Measurements from ENCODE around the gene SACS.

DNA sequence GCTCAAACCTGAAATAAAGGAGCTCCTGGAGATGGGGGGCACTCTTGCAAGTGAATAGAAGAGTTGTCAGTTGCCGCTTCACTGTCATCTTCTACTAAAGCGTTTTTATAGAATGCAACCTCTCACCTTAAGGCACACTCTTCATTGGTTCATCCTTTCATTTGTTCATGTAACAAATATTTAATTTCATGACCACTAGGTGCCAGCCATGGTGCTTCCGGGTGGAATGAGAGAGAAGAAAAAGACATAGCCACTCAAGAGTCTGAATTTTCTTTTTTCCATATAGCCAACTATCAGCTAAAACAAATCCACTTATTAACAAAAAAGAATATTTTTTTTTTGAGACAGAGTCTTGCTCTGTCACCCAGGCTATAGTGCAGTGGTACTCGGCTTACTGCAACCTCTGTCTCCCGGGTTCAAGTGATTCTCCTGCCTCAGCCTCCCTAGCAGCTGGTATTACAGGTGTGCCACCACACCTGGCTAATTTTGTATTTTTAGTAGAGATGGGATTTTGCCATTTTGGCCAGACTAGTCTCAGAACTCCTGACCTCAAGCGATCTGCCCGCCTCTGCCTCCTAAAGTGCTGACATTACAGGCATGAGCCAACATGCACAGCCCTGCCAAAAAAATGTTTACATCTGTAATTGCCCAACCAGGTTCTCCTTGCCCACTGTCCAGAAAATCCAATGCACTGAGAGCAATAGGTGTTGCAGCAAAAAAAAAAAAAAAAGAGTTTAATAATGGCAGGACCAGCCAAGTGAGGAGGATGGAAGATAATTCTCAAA lies 22.1 kb upstream of the SACS start:
- TF ChIP-seq EZH2 (IDR thresholded peaks at IDR 0.05): no peak
- no peak for TF ChIP-seq EZH2phosphoT487 (IDR thresholded peaks at IDR 0.05; ENCODE audit: borderline replicate concordance)
- TF ChIP-seq, protein P1, sequence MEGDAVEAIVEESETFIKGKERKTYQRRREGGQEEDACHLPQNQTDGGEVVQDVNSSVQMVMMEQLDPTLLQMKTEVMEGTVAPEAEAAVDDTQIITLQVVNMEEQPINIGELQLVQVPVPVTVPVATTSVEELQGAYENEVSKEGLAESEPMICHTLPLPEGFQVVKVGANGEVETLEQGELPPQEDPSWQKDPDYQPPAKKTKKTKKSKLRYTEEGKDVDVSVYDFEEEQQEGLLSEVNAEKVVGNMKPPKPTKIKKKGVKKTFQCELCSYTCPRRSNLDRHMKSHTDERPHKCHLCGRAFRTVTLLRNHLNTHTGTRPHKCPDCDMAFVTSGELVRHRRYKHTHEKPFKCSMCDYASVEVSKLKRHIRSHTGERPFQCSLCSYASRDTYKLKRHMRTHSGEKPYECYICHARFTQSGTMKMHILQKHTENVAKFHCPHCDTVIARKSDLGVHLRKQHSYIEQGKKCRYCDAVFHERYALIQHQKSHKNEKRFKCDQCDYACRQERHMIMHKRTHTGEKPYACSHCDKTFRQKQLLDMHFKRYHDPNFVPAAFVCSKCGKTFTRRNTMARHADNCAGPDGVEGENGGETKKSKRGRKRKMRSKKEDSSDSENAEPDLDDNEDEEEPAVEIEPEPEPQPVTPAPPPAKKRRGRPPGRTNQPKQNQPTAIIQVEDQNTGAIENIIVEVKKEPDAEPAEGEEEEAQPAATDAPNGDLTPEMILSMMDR (IDR thresholded peaks at IDR 0.05 in 2 of 3, conservative IDR thresholded peaks at IDR 0.05 in 1 of 3; ENCODE audit: borderline replicate concordance in 1 of 3, insufficient read depth in 1 of 3, low read depth in 2 of 3, low read length in 2 of 3): no peak; a peak in 1 of 6 replicates
- TF ChIP-seq POLR2A (IDR thresholded peaks at IDR 0.05; ENCODE audit: borderline replicate concordance, extremely low read depth, insufficient read depth, insufficient read length): no peak
- no peak for TF ChIP-seq RAD21 (IDR thresholded peaks at IDR 0.05; ENCODE audit: low read depth)
- TF ChIP-seq ZNF274 (IDR thresholded peaks at IDR 0.05; ENCODE audit: low read depth, low read length): no peak
- TF ChIP-seq JUND (IDR thresholded peaks at IDR 0.05): no peak
- TF ChIP-seq YY1 (IDR thresholded peaks at IDR 0.05; ENCODE audit: extremely low read depth, insufficient replicate concordance, low read depth, low read length): no peak
- TF ChIP-seq, protein P2, sequence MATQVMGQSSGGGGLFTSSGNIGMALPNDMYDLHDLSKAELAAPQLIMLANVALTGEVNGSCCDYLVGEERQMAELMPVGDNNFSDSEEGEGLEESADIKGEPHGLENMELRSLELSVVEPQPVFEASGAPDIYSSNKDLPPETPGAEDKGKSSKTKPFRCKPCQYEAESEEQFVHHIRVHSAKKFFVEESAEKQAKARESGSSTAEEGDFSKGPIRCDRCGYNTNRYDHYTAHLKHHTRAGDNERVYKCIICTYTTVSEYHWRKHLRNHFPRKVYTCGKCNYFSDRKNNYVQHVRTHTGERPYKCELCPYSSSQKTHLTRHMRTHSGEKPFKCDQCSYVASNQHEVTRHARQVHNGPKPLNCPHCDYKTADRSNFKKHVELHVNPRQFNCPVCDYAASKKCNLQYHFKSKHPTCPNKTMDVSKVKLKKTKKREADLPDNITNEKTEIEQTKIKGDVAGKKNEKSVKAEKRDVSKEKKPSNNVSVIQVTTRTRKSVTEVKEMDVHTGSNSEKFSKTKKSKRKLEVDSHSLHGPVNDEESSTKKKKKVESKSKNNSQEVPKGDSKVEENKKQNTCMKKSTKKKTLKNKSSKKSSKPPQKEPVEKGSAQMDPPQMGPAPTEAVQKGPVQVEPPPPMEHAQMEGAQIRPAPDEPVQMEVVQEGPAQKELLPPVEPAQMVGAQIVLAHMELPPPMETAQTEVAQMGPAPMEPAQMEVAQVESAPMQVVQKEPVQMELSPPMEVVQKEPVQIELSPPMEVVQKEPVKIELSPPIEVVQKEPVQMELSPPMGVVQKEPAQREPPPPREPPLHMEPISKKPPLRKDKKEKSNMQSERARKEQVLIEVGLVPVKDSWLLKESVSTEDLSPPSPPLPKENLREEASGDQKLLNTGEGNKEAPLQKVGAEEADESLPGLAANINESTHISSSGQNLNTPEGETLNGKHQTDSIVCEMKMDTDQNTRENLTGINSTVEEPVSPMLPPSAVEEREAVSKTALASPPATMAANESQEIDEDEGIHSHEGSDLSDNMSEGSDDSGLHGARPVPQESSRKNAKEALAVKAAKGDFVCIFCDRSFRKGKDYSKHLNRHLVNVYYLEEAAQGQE (IDR thresholded peaks at IDR 0.05; ENCODE audit: low read depth): no peak
- TF ChIP-seq POLR2AphosphoS5 (IDR thresholded peaks at IDR 0.05; ENCODE audit: low read depth, low read length): no peak
- no peak for TF ChIP-seq CEBPB (IDR thresholded peaks at IDR 0.05; ENCODE audit: low read depth)
- TF ChIP-seq, protein P3, sequence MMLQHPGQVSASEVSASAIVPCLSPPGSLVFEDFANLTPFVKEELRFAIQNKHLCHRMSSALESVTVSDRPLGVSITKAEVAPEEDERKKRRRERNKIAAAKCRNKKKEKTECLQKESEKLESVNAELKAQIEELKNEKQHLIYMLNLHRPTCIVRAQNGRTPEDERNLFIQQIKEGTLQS (IDR thresholded peaks at IDR 0.05): no peak
